ENCODE data around the gene OPCML. TPM values are rescaled to one million over a fixed set of nuclear protein-coding genes. Genes with fewer than 3 reads are reported as not detected.

The OPCML gene
- total RNA-seq, 1 experiment from 2014 or later = 0.94 TPM

- WGBS (ENCODE audit: extremely low coverage, insufficient read length, low lambda C conversion rate) = no CpG with 5 or more reads among the region's 6 CpGs
- Mint-ChIP-seq H3K4me1 (no peaks in the 10 kb centered on the region), H3K27me3 (ENCODE audit: low read depth) (peaks cover 9% of the 10 kb centered on the region), H3K4me3 (no peak overlapping the region), H3K27ac (no peak overlapping the region), H3K36me3 (ENCODE audit: insufficient read depth in 1 of 3, low read depth in 3 of 3) (no peaks in the 10 kb centered on the region), H3K9me3 (no peaks in the 10 kb centered on the region)
- no peak overlapping the region for H4K8ac ChIP-seq (replicated peaks; ENCODE audit: insufficient read length, low read depth, low read length)
- H3K9ac ChIP-seq (ENCODE audit: extremely low read depth, insufficient read length, low read length) = no peak overlapping the region
- H3K18ac ChIP-seq (ENCODE audit: insufficient read length, low read depth, low read length) = no peak overlapping the region
- no peaks in the 10 kb centered on the region for H3K9me3 ChIP-seq (ENCODE audit: control insufficient read depth, low read depth, low read length)
- H3K56ac ChIP-seq (ENCODE audit: insufficient read length, low read depth, low read length) = no peak overlapping the region
- H2AFZ ChIP-seq (ENCODE audit: low read length) = no peak overlapping the region
- no peaks in the 10 kb centered on the region for H4K20me1 ChIP-seq (ENCODE audit: control insufficient read depth, insufficient read depth, insufficient read length)
- H2BK20ac ChIP-seq (ENCODE audit: low read depth, low read length, poor library complexity, severe bottlenecking) = no peak overlapping the region
- H3K27me3 ChIP-seq (ENCODE audit: insufficient read depth, low read length) = no peaks in the 10 kb centered on the region
- no peak overlapping the region for H2BK120ac ChIP-seq (ENCODE audit: low read depth, low read length, poor library complexity, severe bottlenecking)
- H3K23me2 ChIP-seq (ENCODE audit: insufficient read length, low read depth, low read length, poor library complexity, severe bottlenecking) = no peaks in the 10 kb centered on the region
- no peak for TF ChIP-seq CTCF (conservative IDR thresholded peaks at IDR 0.05)
- H3K23ac ChIP-seq (ENCODE audit: insufficient read length, low read depth, low read length) = no peak overlapping the region
- no peak overlapping the region for H2BK12ac ChIP-seq (ENCODE audit: insufficient read length, low read depth, low read length)
- H2BK5ac ChIP-seq (ENCODE audit: insufficient read length, low read length) = no peak overlapping the region
- no peak overlapping the region for H3K4ac ChIP-seq (ENCODE audit: low read depth, low read length)
- H2BK15ac ChIP-seq (ENCODE audit: low read depth, low read length) = no peak overlapping the region
- no peak overlapping the region for H3K14ac ChIP-seq (ENCODE audit: insufficient read depth, low read length)
- no peaks in the 10 kb centered on the region for H3K4me1 ChIP-seq (ENCODE audit: insufficient read depth, low read length)
- H3K4me2 ChIP-seq (ENCODE audit: insufficient read depth, insufficient read length, low read length) = no peak overlapping the region
- H3K79me2 ChIP-seq (ENCODE audit: insufficient read depth, low read length) = no peaks in the 10 kb centered on the region
- H2AK5ac ChIP-seq (ENCODE audit: insufficient read length, low read length) = no peak overlapping the region
- no peak overlapping the region for H4K5ac ChIP-seq (ENCODE audit: insufficient read length, low read depth, low read length)
- H3K79me1 ChIP-seq (ENCODE audit: insufficient read depth, low read depth, low read length, poor library complexity, severe bottlenecking) = no peaks in the 10 kb centered on the region
- DNase-seq = no peak
- no peak overlapping the region for H4K91ac ChIP-seq (ENCODE audit: insufficient read length, low read depth, low read length)
- H3K27ac ChIP-seq (ENCODE audit: insufficient read length, low read depth, low read length) = no peak overlapping the region
- H3T11ph ChIP-seq (ENCODE audit: low read length) = no peak overlapping the region
Measured at GRCh38 chr11:132519241-132519815, 1013.0 kb downstream of the OPCML start.

Data from H9 (cell line).